ENCODE measurements around the gene SYT17.
A peak's percentile ranks its signal among the peaks of the same experiment; 100 is the strongest.

The SYT17 gene

DNA sequence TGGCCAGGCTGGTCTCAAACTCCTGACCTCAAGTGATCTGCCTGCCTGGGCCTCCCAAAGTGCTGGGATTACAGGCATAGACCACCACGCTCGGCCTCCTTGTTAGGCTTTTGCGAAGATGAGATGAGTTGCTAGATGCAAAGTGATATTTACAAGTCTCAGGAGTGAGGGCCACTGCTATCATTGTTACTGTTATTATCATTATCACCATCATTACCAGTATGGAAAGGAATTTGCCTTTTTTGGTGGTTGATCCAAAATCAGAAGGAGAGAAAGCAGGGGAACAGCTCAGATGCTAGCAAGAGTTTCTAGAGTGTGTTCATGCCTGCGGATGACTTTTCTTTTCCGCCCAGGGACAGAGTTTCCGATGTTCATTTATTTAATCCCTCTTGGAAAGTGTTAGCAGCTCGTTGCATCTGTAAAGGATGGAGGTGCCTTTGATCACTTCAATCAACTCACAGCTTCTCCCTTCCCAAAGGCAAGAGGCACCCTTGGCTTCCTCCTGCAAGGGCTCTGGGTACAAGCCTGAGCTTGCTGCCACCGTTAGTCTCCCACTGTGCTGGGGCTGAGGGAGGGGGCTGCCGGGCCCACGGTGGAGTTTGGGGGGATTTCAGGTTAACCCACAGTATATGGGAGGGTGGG, 32.7 kb upstream of the SYT17 start:
- H3K4me2 ChIP-seq = peak overlapping the region in 5 of 11 experiments; percentile 73 to 91 (median 86); a peak in 10 of 22 replicates
- no peaks in the 10 kb centered on the region for H3K27me3 ChIP-seq
- peak overlapping the region in 2 of 11 experiments; percentile 8 to 53; a peak in 2 of 22 replicates for H3K27ac ChIP-seq
- H4K20me1 ChIP-seq = no peaks in the 10 kb centered on the region
- H3K36me3 ChIP-seq = no peaks in the 10 kb centered on the region
- H3K4me1 ChIP-seq = peaks cover 27 to 98% (median 66%) of the 10 kb centered on the region in 10 experiments
- no peak for TF ChIP-seq Cebpa-rat (IDR thresholded peaks at IDR 0.05)
- no peaks in the 10 kb centered on the region; a peak in 1 of 22 replicates for H3K9me3 ChIP-seq (replicated peaks in 1 of 11)
- no peak overlapping the region; a peak in 1 of 22 replicates for H3K9ac ChIP-seq
- no peak overlapping the region for H3K4me3 ChIP-seq

GRCh38 chr16:19135896-19136438, 32.1 kb upstream of the SYT17 start:
- Histone ChIP-seq H3K4me1 (peaks cover 21 to 95% (median 59%) of the 10 kb centered on the region in 10 experiments), H3K27me3 (no peaks in the 10 kb centered on the region), H3K9me3 (replicated peaks in 1 of 11) (no peaks in the 10 kb centered on the region; a peak in 1 of 22 replicates), H4K20me1 (no peaks in the 10 kb centered on the region), H3K36me3 (no peaks in the 10 kb centered on the region), H3K27ac (peak overlapping the region in 6 of 11 experiments; percentile 18 to 60 (median 52); a peak in 8 of 22 replicates), H3K4me3 (no peak overlapping the region), H3K4me2 (peak overlapping the region in 10 of 11 experiments; percentile 2 to 91 (median 66); a peak in 15 of 22 replicates), H3K9ac (peak overlapping the region in 1 of 11 experiments; percentile 15; a peak in 1 of 22 replicates)
- TF ChIP-seq Cebpa-rat (IDR thresholded peaks at IDR 0.05) = no peak

- Histone ChIP-seq H3K4me2 (peak overlapping the region in 8 of 11 experiments; percentile 24 to 91 (median 73); a peak in 15 of 22 replicates), H3K9ac (peak overlapping the region in 1 of 11 experiments; percentile 15; a peak in 1 of 22 replicates), H3K9me3 (replicated peaks in 1 of 11) (no peaks in the 10 kb centered on the region; a peak in 1 of 22 replicates), H4K20me1 (no peaks in the 10 kb centered on the region), H3K27ac (peak overlapping the region in 6 of 11 experiments; percentile 18 to 60 (median 52); a peak in 11 of 22 replicates), H3K4me3 (no peak overlapping the region), H3K27me3 (no peaks in the 10 kb centered on the region), H3K4me1 (peaks cover 14 to 90% (median 52%) of the 10 kb centered on the region in 10 experiments), H3K36me3 (no peaks in the 10 kb centered on the region)
- TF ChIP-seq Cebpa-rat (IDR thresholded peaks at IDR 0.05) = peak in 1 of 11 experiments; percentile 12; a peak in 2 of 22 replicates
Observed at GRCh38 chr16:19136549-19137196, 31.4 kb upstream of the SYT17 start.

- TF ChIP-seq Cebpa-rat (IDR thresholded peaks at IDR 0.05) = no peak
- no peaks in the 10 kb centered on the region for H4K20me1 ChIP-seq
Observed at GRCh38 chr16:19137201-19138128, 30.6 kb upstream of the SYT17 start.

GRCh38 chr16:19138601-19139000, 29.4 kb upstream of the SYT17 start:
- Histone ChIP-seq H3K4me1 (peaks cover 0 to 70% (median 34%) of the 10 kb centered on the region in 10 experiments; a peak in 16 of 20 replicates), H3K4me2 (peak overlapping the region in 6 of 11 experiments; percentile 30 to 91 (median 63); a peak in 9 of 22 replicates), H3K9me3 (replicated peaks in 1 of 11) (no peaks in the 10 kb centered on the region), H3K4me3 (no peak overlapping the region), H3K9ac (peak overlapping the region in 2 of 11 experiments; percentile 15 to 36; a peak in 2 of 22 replicates), H3K36me3 (no peaks in the 10 kb centered on the region), H3K27me3 (no peaks in the 10 kb centered on the region), H4K20me1 (no peaks in the 10 kb centered on the region), H3K27ac (peak overlapping the region in 2 of 11 experiments; percentile 25 to 60; a peak in 4 of 22 replicates)
- no peak for TF ChIP-seq Cebpa-rat (IDR thresholded peaks at IDR 0.05)

More at GRCh38 chr16:19137201-19138128, 30.6 kb upstream of the SYT17 start:
- Histone ChIP-seq H3K4me2 (peak overlapping the region in 7 of 11 experiments; percentile 35 to 91 (median 73); a peak in 12 of 22 replicates), H3K4me1 (peaks cover 6 to 82% (median 44%) of the 10 kb centered on the region in 10 experiments; a peak in 19 of 20 replicates), H3K9me3 (replicated peaks in 1 of 11) (no peaks in the 10 kb centered on the region; a peak in 1 of 22 replicates), H3K27me3 (no peaks in the 10 kb centered on the region), H3K36me3 (no peaks in the 10 kb centered on the region), H3K4me3 (no peak overlapping the region), H3K9ac (0 out of 22 replicates have a peak overlapping the region, but pooled peaks of 1 of the 11 experiments have one; percentile 9), H3K27ac (peak overlapping the region in 4 of 11 experiments; percentile 26 to 60 (median 51); a peak in 9 of 22 replicates)

GRCh38 chr16:19139436-19140091, 28.5 kb upstream of the SYT17 start:
- Histone ChIP-seq H3K4me3 (no peak overlapping the region), H3K9ac (no peak overlapping the region), H3K36me3 (no peaks in the 10 kb centered on the region), H4K20me1 (no peaks in the 10 kb centered on the region), H3K9me3 (replicated peaks in 1 of 11) (no peaks in the 10 kb centered on the region), H3K27me3 (no peaks in the 10 kb centered on the region), H3K4me1 (peaks cover 0 to 61% (median 33%) of the 10 kb centered on the region in 10 experiments; a peak in 16 of 20 replicates), H3K4me2 (peak overlapping the region in 3 of 11 experiments; percentile 86 to 91 (median 86); a peak in 6 of 22 replicates), H3K27ac (no peak overlapping the region)
- no peak for TF ChIP-seq Cebpa-rat (IDR thresholded peaks at IDR 0.05)

- Histone ChIP-seq H3K36me3 (no peaks in the 10 kb centered on the region), H3K27ac (no peak overlapping the region), H3K4me1 (peaks cover 0 to 52% (median 32%) of the 10 kb centered on the region in 10 experiments; a peak in 16 of 20 replicates), H3K4me2 (peak overlapping the region in 2 of 11 experiments; percentile 86 to 91; a peak in 2 of 22 replicates), H3K9ac (no peak overlapping the region; a peak in 1 of 22 replicates), H3K27me3 (no peaks in the 10 kb centered on the region), H3K9me3 (replicated peaks in 1 of 11) (no peaks in the 10 kb centered on the region), H4K20me1 (no peaks in the 10 kb centered on the region), H3K4me3 (no peak overlapping the region)
- TF ChIP-seq Cebpa-rat (IDR thresholded peaks at IDR 0.05) = no peak
Observed at GRCh38 chr16:19140396-19140795, 27.6 kb upstream of the SYT17 start.
